LHCN-M2 (cell line): ENCODE data around the gene C6orf120. TPM values are rescaled to one million over a fixed set of nuclear protein-coding genes. Genes with fewer than 3 reads are reported as not detected.

Experiments
- DNase-seq: peaks from one replicate; pipeline ENCODE4 v3.0.0-alpha.2; 2012; ENCODE audit warnings: low read depth
- polyA plus RNA-seq: library from polyadenylated mRNA; unstranded; fragments of >200 nt; gene quantifications from one replicate; pipeline ENCODE4 v1.2.1, GENCODE V29; 2012; ENCODE audit warnings: missing spikeins
- total RNA-seq: library from RNA; depleted of rRNA; stranded (reverse); fragments of >200 nt; gene quantifications from 2 replicates; pipeline ENCODE4 v1.2.3, GENCODE V29; 2014; rRNA removed

The C6orf120 gene
- total RNA-seq: 61.0 and 66.6 TPM in 2 replicates
- 17.2 TPM for polyA plus RNA-seq

GRCh38 chr6:169701954-169702839 is at the start of gene C6orf120, which contains the start of gene WDR27:
Gene C6orf120, plus strand, starts transcription at chr6:169702126. Its CDS starts 334 bp downstream, at chr6:169702460.
Gene WDR27, minus strand, starts transcription at chr6:169702029. Its CDS starts 13,024 bp downstream, at chr6:169689005.
- peak; percentile 95 for DNase-seq

DNA sequence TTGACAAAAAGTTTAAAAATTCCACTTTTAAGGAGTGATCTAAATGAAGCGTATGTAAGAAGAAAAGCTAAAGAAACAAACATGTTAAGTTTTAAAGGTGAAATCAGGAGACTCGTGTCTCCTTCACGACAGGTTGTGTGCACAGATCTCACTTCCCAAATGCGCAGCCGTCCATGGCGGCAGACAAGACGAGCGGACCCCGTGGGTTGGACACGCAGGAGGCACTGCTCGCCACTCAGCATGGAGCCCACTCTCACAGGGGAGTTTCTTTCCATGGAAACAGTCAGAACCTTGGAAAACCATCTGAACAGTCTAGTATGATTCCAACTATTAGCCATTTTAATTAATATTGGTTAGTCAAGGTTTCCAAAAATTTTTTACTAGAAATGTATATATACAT is 49.0 kb upstream of the C6orf120 start:
- DNase-seq: no peak

DNA sequence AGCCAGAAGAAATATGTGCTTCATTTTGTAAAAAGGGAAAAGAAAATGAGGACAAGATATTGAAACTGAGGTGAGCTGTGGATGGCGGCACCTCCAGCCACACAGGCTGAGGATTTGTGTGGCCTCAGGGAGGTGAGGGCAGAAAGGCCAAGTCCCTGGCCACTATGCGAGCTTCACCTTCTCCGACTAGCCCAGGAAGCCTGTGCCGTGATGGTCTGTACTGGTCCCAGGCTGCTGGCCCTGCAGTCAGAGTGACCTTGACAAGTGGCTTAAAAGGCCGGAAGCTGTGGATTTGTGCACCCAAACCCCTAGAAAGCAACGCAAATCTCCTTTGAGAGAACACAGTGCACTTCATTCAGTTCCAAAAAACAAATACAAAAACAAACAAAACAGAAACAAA is 48.2 kb upstream of the C6orf120 start:
- DNase-seq: no peak

GRCh38 chr6:169654598-169655391 is 47.1 kb upstream of the C6orf120 start:
- peak; percentile 61 for DNase-seq

GRCh38 chr6:169656546-169657283 is 45.2 kb upstream of the C6orf120 start:
- no peak for DNase-seq

DNA sequence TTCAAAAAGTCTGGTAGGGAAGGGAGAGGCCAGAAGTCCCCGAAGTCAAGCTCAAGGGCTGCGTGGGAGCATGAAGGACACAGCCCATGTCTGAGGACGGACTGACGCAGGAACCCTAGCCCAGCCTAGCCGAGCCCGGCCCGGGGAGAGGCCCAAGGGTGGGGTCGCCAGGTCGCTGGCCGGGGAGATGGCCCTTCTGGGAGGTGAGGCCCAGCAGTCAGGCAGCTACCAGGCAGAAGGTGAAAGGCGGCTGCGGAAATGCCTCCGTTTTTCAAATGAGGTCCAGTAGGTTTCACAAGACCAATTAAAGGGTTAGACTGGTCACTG is 44.7 kb upstream of the C6orf120 start:
- no peak for DNase-seq

GRCh38 chr6:169659820-169660610 is 41.9 kb upstream of the C6orf120 start:
- DNase-seq: no peak

DNA sequence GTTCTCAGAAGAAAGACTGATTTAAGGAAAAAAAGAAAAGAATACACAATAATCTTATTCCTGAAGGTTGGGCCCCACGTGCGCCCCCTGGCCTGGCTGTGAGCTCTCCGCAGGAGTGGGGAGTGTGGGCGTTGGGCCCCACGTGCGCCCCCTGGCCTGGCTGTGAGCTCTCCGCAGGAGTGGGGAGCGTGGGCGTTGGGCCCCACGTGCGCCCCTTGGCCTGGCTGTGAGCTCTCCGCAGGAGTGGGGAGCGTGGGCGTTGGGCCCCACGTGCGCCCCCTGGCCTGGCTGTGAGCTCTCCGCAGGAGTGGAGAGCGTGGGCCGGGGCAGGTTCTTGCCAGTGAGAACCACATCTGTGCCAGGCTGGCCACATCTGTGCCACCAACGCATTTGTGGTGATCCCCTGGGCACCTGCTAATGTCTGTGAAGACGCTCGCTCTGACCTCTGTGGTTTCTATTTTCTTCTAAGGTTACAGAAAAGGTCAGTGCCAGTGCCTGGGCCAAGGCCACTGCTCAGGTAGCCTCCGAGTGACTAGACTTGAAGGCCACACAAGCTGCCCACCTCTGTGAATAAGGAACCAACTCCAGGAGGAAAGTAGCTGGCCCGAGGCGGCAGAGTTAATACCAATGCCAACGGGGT is 41.1 kb upstream of the C6orf120 start:
- no peak for DNase-seq

DNA sequence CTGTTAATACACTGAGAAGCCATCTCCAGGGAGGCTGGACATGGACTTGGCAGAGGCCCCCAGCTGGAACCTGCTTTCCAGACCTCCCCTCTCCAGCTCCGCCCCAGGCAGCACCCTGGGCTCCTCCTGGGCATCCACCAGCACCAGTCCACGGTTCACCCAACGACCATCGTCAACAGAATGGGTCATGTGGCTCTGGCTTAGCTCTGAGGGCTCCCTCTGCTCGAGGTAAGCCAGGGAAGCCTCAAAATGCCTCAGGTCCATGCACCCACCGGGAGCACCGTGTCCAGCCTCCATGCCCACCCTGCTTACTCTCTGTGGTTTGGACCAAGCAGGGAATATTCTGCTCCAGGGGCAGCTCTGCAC is 40.6 kb upstream of the C6orf120 start:
- DNase-seq: no peak

GRCh38 chr6:169663468-169663867 is 38.5 kb upstream of the C6orf120 start:
- DNase-seq: no peak

DNA sequence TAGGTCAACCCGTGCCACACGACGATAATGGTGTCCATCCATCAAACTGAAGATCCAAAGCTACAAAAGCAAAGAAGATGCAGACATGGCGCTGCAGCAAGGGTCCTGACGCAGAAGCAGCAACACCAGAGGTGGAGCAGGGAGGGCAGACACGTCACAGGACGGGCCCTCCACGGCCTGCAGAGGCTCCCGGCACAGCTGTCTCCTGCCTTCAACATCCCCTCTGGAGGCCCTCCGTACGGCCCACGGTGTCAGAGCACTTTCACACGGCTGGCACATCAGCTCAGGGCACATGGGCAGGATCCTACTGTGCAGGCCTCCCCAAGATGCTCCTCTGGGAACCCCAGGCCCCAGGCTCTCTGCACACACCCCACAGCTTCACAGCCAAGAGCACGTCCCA is 37.7 kb upstream of the C6orf120 start:
- no peak for DNase-seq

DNA sequence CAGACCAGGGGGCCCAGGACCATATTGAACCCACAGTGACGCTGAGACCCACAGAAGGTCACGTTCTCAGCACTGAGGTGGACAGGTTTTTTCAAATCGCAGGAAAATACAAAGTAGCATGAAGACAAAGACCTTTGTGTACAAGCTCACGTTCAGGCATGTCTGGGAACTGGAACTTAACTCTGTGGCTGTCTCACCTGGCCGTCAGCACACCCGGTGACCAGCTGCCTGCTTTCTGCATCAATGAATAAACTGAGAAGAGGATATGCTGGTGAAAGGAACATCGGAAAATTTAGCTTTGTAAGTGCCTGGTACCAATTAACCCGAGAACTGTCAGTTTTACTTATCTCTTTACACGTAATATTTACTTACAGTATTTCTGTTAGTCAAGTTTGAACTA is 36.6 kb upstream of the C6orf120 start:
- no peak for DNase-seq

DNA sequence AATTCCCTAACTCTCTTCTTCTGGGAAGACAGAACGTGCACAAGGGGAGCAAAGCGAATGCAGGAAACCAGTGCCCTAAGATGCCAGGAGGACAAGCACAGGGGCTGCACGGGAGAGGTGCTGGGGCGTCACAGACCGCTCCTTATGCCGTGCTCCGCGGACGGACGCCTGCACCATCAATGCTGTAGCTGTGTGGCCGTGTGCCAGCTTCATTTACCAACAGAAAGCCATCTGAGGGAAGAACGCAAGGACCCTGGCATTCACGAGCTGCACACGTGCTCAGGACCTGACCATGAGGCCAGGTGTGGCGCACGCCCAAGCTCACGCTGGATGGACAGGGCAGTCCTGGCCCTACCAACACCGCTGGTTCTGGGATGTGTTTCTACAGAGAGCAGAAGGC is 35.5 kb upstream of the C6orf120 start:
- DNase-seq: no peak

- DNase-seq: no peak
Observed at GRCh38 chr6:169667716-169668115, 34.2 kb upstream of the C6orf120 start.

DNA sequence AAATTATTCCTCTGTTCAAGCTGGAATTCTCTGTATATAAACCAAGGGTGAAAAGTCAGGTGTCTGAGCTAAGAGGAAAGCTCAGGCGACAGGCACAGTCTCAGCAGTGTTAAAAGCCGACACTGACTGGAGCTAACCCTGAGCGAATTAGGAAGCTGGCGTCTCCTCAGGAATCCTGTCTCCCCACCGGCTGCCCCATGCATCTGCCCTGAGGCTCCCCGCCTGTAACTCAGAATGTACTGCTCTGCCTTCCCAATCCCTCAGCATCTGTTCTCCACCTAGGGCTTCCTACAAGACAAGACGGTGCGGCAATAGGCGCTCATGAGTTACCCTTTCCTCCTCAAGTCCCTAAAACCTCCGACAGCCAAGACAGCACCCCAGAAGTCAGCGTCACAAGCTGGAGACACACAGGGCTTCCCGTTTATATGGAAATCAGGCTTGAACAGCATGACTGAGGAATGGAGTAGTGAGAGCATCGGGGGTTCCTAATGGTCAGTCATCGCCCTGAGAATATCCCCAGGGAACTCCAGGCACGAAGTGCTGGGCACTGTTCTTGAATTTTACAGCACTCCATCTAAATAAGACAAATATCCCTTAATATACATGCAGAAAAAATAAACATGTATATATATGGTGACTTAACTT is 33.6 kb upstream of the C6orf120 start:
- no peak for DNase-seq

- no peak for DNase-seq
Observed at GRCh38 chr6:169669147-169669546, 32.8 kb upstream of the C6orf120 start.

- DNase-seq: peak; percentile 53
Observed at GRCh38 chr6:169669889-169670288, 32.0 kb upstream of the C6orf120 start.

DNA sequence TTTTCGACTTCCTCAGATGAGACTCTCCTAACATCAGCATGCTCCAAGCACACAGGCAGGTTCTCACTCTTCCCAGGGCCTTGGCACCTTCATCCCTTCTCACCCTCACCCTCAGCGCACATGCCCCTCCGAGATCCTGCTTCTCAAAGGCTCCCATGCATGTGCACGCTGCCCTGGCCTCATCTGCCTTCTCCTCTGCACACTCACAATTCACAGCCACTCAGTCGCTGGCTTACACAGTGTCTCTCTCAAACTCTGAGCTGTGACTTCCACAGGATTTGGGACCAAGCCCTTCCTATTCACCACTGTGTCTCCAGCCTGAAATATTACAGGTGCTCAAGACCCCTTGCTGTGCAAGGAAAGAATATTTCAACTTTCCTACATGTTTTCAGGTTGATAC is 30.4 kb upstream of the C6orf120 start:
- no peak for DNase-seq

DNA sequence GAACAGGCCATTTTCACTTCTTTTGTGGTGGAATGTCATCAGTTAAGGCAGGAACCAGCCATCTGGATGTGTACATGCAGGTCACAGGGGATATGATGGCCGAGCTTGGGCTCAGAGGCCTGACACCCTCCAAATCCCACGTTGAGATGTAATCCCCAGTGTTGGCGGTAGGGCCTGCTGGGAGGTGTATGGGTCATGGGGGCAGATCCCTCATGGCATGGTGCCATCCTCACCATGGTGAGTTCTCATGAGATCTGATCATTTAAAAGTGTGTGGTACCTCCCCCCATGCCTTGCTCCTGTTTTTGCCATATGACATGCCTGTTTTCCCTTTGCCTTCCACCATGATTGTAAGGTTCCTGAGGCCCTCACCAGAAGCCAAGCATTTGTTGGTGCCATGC is 26.9 kb upstream of the C6orf120 start:
- DNase-seq: no peak

GRCh38 chr6:169677096-169677495 is 24.8 kb upstream of the C6orf120 start:
- no peak for DNase-seq
